GM21723 (cell line): ENCODE results near the gene BTRC.

ENCODE experiments used
- ATAC-seq: cut with Tn5 transposase; IDR thresholded peaks from one replicate; pipeline ENCODE4 v1.9.1; 2021; ENCODE audit warnings: mild to moderate bottlenecking, moderate library complexity; ENCODE audit not compliant: unreplicated experiment

Gene BTRC

DNA sequence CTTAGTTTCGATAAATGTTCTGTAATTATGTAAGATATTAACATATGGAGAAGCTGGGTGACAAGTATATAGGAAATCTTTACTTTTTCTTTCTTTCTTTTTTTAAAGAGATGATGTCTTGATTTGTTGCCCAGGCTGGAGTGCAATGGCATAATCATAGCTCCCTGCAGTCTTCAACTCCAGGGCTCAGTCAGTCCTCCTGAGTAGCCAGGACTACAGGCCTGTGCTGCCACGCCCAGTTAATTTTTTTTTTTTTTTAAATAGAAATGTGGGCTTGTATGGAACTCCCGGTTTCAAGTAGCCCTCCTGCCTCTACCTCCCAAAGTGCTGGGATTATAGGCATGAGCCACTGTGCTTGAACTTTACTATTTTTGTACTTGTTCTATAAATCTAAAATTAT lies 122.4 kb downstream of the BTRC start:
- no peak for ATAC-seq

DNA sequence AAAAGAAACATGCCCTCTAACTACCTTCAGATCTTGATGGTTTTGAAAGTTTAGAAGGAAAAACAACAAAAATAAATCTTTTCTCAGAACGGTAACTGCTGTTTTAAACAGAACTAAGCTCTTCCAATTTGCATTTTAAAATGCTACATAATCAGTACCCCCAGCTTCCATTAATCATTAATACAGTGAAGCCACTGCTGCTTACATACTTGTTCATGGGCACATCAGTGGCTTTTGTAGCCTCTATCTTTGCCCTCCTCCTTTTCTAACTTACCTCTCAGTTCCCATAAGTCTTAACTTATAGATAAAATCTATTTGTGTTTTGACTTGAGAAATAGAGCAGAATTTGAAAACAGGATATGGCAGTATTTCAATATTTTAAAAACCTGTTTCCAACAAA lies 125.0 kb downstream of the BTRC start:
- no peak for ATAC-seq

DNA sequence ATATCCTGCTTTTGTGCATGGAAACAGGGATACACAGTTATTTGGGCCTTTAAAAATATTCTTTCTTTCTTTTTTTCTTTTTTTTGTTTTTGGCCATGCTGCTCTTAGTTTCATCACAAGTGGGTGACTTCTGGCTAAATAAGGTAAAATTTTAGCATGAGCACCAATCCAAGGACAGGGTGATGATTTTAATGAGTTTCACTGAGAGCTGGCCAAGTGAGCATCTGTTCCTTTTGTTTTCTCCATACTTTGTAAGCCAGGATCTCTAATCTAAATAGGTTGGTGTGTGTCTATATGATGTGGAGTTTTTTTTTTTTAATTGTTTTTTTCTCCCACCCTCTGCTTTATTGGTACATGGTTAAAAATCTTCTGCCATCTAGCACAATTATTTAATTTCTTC lies 127.3 kb downstream of the BTRC start:
- no peak for ATAC-seq

DNA sequence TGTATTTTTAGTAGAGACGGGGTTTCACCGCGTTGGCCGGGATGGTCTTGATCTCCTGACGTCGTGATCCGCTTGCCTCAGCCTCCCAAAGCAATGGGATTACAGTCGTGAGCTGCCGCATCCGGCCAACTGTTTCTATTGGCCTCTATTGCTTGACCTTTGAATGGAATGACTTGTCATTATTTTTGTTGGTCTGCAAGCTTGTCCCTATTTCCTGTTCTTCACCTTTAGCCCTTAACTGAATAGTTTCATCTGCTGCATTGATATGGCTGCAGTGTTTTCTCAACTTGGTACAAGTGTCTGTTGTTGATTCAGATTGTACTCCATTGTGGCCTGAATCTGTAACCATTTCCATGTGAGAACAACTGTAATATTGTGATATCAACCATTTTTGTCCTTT lies 128.6 kb downstream of the BTRC start:
- no peak for ATAC-seq

DNA sequence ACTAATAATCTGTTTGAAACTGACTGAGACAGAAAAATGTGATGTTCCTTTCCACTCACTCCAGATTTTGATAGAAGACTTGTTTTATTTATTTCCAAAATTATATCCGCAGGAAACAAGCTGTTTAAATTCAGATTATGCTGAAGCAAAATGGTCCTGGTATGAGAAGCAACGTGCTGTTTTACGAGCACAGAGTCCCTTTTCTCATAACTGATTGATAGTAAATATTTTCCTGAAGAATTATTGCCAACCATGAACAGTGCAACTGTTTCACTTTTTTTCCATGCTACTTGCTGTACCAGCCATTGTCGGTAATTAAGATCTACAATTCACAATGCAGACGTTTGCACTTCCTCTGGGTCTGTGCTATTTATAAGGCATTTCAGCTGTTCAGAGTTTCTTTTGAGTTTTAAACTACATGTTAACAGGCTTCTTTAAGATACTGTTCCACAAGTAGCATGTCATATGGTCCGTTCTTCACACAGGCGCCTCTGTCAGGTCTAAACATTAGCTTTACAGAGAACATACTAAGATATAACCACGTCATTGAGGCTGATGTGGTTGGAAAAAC lies 130.3 kb downstream of the BTRC start:
- ATAC-seq, result no peak

DNA sequence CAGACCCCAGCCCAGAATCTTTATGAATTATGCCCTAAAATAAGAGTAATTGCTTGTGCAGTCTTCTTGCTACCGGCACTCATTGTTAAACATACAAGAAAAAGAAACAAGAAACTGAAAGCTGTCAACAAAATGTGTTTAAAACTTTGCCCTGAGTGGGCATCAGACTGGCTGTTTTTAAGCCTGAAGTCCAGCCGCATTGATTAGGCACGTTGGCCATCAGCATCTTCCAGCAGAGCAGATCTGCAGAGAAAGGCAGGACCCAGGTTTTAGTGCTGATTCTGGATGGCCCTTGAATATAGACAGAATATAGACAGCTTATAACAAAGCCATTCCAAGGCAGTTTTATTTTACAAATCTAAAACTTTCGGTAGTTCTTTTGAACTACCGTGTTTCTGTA lies 131.2 kb downstream of the BTRC start:
- no peak for ATAC-seq

DNA sequence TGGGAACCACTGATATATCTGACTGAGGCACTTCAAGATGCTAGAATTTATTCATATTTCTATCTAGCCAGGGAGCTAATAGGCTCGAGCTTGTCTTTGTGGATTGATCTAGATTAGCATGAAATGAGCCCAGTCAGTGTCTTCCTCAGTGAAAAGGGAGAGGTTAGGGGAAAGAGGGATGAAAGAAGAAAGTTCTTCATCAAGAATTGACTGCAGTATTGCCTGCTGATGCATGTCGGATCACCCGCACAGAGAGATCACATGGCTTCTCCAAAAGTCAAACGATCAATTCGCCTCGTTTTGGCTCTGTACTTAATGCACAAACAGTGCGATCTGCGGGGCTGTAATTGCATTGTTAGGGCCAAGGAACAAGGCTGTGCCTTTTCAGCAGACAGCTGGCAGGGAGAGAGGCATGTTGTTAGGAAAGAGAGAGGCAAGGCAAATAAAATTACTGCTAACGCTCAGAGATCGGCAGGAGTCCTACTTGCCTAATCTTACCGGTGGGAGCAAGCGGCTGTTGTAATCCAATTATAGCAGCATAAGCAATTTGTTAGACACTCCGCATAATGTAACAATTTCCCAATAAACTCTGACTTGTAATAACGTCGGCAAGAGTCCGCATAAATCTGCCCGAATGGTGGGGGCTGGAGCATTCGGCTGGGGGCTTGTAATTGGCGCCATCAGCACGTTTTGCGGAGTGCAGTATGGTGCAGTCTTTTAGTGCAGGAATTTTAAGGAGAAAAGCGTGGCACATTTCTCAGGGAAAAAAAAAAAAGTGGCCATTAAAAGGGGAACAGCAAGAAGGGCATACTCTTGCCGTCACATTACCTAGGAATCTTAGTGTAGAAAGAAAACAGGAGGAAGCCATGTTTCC lies 132.0 kb downstream of the BTRC start:
- no peak for ATAC-seq

DNA sequence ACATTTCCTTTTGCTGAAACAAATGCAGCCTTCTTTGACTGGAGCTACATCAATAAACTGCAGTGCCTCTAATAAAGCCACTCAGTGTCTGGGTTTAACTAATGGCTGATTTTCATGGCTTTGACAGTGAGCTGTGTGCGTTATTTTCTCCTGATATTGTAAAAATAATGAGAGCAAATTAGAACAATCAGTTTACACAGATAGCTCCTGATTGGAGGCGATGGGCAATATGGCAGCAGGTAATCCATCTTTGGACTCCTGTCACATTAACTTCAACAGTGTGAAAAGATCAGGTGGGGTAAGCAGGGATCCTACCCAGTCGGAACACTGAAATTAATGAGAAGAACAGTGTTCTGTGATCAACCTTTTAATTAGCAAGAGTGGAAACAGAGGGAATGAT lies 133.4 kb downstream of the BTRC start:
- no peak for ATAC-seq

DNA sequence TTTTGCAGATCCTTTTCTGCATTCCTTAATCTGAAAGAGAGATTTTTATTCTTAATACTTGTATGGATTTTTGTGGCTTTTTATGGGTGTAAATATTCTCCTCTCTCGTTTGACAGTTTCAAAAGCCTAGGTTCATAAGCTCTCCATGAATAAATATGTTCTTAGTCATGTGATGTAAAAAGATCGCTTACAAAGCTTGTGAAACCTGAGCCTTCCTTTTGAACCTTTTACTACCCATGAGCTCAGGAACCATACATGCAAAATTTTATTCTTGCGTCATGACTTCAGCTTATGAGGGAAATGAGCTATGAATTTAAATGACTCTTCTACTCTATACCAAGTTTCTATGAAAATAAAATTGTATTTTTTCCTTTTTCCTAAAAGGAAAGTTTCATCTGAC lies 135.4 kb downstream of the BTRC start:
- ATAC-seq, result no peak

DNA sequence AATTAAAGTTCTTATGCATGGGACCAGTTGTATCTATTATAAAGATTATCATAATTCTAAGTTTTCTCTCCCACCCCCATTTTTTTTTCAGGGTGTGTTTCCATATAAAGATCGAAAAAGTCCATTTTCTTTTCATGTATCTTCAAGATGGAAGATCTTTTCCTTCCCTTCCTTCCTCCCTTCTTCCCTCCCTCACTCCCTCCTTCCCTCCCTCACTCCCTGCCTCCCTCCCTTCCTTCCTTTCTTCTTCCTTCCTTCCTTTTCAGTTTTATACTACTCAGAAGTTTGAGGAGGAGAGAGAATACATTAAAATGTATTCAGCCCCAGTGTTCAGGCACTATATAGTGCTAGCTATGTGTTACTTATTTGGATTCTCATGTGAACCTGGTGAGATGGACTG lies 136.1 kb downstream of the BTRC start:
- no peak for ATAC-seq

DNA sequence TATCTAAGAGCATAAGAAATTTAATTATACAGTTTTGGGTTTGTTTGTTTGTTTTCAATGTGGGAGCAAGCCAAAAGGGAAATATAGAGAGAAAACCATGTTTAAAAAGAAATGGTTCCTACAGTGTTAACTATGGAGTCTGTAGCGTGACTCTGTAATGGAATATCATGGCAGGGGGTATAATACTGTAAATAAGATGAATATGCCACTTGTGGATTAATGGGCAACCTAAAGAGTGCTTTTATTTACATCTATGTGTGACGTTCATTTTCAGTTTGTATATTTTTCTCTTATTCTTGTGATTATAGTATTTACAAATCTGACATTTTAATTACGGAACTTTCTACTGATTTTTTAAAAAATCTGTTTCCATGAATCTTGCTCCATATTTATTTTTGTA lies 138.2 kb downstream of the BTRC start:
- ATAC-seq, result no peak

DNA sequence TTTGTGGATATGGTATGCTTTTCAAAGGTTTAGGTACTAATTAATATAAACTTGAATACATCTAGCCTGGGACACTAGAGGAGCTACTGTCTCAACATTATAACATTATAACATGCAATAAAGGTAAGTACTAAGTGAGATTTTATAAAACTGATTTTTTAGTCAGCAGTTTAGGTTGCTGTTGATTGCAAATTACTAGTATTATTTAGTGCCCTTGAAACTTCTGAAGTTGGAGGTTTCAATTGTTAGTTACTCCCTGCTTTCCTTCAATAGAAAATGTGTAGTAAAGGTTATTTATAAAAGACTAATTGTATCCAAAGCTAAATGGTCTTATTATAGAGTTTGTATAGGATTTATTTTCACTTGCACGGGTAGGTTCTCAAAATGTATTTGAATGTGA lies 138.8 kb downstream of the BTRC start:
- no peak for ATAC-seq

DNA sequence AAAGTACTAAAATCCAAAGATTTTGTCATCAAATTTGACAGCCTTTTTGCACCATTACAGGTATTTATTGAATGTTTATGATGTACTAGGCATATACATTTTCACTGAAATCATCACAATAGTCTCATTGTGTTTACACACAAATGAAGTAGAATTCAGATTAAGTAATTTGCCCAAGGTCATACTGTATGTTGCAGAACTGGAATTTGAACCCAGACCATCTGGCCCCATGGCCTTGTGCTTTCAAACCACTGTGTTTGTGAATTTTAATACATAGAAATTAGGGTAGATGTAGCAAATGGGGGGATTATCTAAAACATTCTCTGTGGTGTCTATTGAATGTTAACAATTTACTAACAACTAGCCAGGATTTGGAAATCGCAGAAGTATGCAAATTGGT lies 139.3 kb downstream of the BTRC start:
- no peak for ATAC-seq

DNA sequence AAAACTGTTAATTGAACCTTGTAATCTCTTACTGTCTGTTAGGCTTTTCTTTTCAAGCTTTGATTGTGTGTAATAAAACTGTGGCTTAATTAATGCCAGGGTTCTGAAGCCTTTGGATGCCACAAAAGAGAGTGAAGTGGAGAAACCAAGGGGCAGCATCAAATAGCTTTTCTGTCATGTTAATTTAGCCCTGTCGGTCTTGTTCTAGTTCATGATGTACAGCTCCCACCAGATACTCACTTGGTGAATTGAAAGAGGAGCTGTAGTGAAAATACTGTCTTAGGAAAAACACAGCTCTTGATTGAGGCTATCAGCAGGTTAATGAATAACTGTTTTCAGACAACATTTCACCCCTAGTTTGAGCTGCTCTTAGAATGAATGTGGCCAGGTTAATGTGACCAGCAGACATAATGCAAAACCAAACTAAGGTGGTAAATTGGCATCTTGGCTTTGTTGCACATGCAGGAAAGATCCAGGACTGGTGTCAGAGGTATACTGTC lies 139.9 kb downstream of the BTRC start:
- no peak for ATAC-seq

DNA sequence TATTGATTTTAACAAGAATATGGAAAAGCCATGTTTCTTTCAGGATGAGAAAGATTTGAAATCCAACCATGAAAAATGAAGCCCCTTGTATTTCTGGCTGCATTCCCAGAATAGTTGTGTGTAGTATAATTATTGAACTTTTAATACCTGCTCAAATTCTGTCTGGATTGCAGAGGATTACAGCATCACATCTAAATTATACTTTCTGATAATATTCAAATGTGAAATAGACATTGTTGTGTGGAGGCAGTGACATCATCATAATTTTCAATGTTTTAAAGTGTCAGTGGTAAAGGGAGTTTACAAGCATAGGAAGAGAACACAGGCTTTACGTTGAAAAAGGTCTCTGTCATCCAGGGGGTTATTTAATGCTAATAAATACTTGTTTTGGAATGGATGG lies 140.7 kb downstream of the BTRC start:
- no peak for ATAC-seq

DNA sequence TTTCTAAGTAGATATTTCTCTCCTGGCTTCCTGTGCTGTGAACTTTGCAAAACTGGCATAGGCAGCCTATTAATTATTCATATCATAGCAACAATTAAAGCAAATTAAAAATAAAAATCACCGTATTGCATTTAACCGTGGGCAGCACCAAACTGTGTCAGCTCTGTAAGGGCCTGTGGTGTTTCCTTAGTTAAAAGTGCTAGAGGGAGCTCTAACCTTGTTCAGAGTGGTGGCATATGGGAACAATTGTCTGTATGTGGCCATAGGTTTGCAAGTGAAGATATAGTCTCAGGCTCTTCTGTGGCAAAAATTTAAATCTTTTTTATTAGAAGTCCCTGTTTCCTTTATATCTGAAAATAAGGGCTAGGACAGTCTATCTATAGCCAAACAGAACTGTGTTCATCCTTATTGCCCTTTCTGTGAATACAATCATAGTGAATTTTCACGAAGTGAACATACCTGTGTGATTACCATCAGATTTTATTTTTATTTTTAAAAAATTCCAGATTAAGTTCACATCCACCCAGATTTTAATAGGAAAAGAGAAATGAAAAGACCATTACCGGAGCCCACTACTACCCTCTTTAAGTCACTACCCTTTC lies 141.5 kb downstream of the BTRC start:
- ATAC-seq, result no peak

DNA sequence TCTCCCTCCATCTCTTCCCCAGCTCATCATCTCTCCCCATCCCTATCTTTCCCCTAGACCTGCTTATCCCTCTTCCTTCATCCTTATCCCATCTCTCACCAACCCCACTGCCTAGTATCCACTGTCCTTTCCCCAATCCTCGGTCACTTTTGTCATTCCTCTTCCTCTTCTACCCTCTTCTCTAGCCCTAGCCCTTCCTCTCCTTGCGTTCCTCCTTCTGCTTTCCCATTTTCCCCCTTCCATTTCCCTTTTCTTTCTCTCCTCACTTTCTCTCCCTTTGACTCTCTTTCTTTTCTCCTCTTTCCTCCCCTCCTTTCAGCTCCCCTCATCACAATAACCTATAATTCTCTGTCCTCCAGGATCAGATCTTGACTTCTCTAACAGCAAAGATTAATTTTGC lies 150.5 kb downstream of the BTRC start:
- ATAC-seq, result no peak

DNA sequence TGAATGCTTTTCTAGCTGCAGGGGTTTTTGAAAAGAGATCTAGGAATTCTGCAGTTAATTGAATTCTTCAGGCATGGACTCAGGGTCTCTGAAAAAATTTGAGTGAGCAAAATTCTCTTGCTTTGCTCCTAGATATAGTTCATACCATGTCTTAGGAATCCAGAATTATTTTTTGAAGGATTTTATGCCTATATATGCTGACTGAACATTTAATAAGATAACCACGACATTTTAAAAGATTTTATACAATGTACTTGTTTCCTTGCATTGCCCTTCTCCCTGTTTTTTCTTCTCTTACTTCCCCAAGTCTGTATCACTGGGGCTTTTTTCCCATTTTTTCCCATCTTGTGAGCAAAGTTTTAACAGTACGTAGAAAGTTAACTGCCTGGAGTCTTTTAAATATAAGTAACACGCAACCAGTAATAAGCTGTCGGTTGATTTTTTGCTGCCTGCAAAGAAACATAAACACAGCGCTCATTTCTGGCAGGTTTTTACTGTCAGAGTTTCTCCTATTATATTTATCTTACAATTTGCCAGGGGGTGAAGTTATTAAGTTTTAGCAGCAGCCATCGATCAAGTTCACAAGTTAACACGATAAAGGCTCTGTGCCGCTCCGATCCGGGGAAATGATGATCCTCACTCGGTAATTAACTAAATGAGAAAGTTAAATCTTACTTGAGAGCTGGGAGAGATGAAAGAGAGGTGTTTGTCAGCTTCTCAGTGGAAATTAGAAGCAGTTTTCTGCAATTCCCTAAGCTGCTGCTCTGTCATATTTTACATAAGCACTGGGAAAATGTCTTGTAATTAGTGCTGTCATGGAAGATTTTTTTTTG lies 153.1 kb downstream of the BTRC start:
- ATAC-seq, result no peak

DNA sequence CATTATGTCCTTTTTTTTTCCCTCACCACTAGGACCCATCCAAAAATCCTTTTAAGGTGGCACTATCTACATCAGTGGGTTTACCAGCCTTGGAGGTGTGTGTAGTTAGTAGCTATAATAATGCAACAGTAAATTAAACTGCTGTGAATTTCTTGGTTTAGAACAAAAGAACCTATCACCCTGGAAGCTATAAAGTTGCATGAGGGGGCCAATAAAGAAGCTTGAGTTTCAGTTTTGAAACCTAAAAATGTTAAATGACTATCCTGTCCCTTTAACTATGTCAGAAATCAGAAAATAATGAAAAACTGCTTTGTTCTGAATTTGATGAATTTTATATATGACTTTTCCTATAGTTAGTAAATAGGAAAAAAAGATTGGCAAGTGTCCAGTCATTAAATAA lies 153.9 kb downstream of the BTRC start:
- ATAC-seq, result no peak

DNA sequence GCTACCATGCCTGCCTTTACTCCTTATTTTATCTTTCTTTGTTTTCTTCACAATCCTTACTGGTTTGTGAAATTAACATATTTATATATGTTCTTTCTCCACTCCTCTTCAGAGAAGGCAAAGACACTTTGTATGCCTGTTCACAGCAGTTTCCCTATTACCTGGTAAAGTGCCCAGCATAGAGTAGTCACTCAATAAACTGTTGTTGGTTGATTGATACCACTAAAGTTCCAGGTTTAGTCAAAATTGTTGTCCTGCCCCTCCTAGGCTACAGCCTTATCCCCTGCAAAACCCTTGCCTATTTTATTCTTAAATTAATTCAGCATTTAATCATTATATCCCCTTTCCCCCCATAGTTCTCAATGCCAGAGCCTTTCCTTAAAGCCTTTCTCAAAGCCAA lies 158.0 kb downstream of the BTRC start:
- no peak for ATAC-seq

DNA sequence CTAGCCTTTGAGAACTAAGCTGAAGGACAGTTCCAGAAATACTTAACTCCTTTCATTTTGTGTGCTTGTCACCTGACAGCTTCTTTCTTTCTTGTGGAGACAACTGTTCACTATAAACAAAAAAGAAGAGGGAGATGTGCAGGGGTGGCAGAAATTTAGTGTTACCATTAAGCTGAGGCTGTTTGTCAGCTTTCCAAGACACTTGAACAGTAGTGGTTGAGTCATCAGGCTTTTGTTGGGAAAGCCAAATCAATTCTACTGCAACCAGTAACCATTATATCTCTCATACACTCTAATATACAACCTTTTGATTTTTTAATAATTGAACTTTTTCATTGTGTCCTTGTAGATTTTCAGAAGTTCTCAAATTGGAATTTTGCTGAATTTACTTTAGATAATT lies 158.8 kb downstream of the BTRC start:
- ATAC-seq, result no peak
